ENCODE results near the gene PDIA6.

DNA sequence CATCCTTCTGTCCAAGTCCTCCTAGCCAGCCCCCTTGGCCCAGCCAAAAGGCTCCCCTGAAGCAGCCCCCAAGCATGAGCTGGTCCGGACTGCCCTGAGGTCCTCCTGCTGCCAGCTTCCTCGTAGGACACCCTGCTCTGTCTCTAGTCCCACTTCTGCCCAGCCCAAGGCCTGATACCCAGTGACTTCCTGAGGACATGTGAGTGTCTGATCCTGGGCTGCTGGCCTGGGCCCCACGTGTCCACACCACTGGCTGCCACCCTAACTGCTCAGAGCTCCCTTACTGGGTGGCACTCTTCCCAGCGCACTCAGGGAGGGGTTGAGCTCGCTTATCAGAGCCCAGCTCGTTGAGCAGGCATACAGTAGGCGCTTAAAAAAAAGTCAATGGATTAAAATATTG is 34.4 kb upstream of the PDIA6 start:
- TF ChIP-seq TCF4 (CRISPR knock-in tag; IDR thresholded peaks at IDR 0.05; ENCODE audit: borderline replicate concordance) (no peak), ZNF70 (CRISPR knock-in tag; IDR thresholded peaks at IDR 0.05) (no peak), ARNTL (CRISPR knock-in tag; IDR thresholded peaks at IDR 0.05; ENCODE audit: borderline replicate concordance, low read depth) (no peak), CSRNP3 (CRISPR knock-in tag; IDR thresholded peaks at IDR 0.05) (no peak), CREB5 (CRISPR knock-in tag; IDR thresholded peaks at IDR 0.05; ENCODE audit: low read depth) (no peak), ZFP30 (CRISPR knock-in tag; IDR thresholded peaks at IDR 0.05) (no peak), ZFP3 (CRISPR knock-in tag; IDR thresholded peaks at IDR 0.05) (no peak), ZNF8 (CRISPR knock-in tag; IDR thresholded peaks at IDR 0.05) (no peak)

Data from SK-N-SH treated with all-trans-retinoic acid at 6 μM for 48 hours (cell line).